WI38 (cell line): ENCODE measurements around the gene ALDH1L1.

Source experiments
- H3K4me3 ChIP-seq: 2 replicates; pipeline ENCODE4 v1.5.1; 2011; ENCODE audit warnings: low read depth, mild to moderate bottlenecking, control low read depth, low read length
- CTCF ChIP-seq: IDR thresholded peaks from 2 replicates; pipeline ENCODE4 v1.5.1; 2012; ENCODE audit warnings: low read depth, mild to moderate bottlenecking, control low read depth, low read length

Gene ALDH1L1

GRCh38 chr3:126117212-126117611 is 63.2 kb downstream of the ALDH1L1 start:
- H3K4me3 ChIP-seq: no peak overlapping the region
- TF ChIP-seq CTCF: no peak

- H3K4me3 ChIP-seq: no peak overlapping the region
- TF ChIP-seq CTCF: no peak
Measured at GRCh38 chr3:126116526-126116925, 63.9 kb downstream of the ALDH1L1 start.

- TF ChIP-seq CTCF: no peak
- no peak overlapping the region for H3K4me3 ChIP-seq
Measured at GRCh38 chr3:126114443-126115386, 65.7 kb downstream of the ALDH1L1 start.

- peak; percentile 34; the same call in 1 of the 2 replicates for TF ChIP-seq CTCF
Measured at GRCh38 chr3:126113733-126114442, 66.5 kb downstream of the ALDH1L1 start.

GRCh38 chr3:126113238-126113555 is 67.2 kb downstream of the ALDH1L1 start:
- no peak for TF ChIP-seq CTCF
- no peak overlapping the region for H3K4me3 ChIP-seq

More at GRCh38 chr3:126113733-126114442, 66.5 kb downstream of the ALDH1L1 start:
- no peak overlapping the region for H3K4me3 ChIP-seq

- TF ChIP-seq CTCF: no peak
Measured at GRCh38 chr3:126112531-126113237, 67.7 kb downstream of the ALDH1L1 start.

More at GRCh38 chr3:126112531-126113237, 67.7 kb downstream of the ALDH1L1 start:
- no peak overlapping the region for H3K4me3 ChIP-seq
